Mucosa of descending colon (tissue), 3 donors: ENCODE measurements around the gene SMIM32. TPM values are rescaled to one million over a fixed set of nuclear protein-coding genes. Genes with fewer than 3 reads are reported as not detected.

Experiments used
- ATAC-seq: fragments of 200-7000 bp; cut with Tn5 transposase; one replicate; pipeline ENCODE4 v1.9.1; 2020; ENCODE audit warnings: mild to moderate bottlenecking, moderate library complexity
- DNase-seq, 3 donors: peaks; one replicate each; pipeline ENCODE4 v3.0.0-alpha.2; 2020
- H3K36me3 ChIP-seq: fragments of 200-600 bp; one replicate; pipeline ENCODE4 v1.8.0; 2021; ENCODE audit warnings: low read depth, mild to moderate bottlenecking
- H3K4me1 ChIP-seq: fragments of 200-600 bp; one replicate; pipeline ENCODE4 v1.8.0; 2021; ENCODE audit warnings: low read depth, mild to moderate bottlenecking
- H3K4me3 ChIP-seq: fragments of 200-600 bp; one replicate; pipeline ENCODE4 v1.8.0; 2021; ENCODE audit warnings: mild to moderate bottlenecking
- H3K9me3 ChIP-seq: fragments of 200-600 bp; one replicate; pipeline ENCODE4 v1.8.0; 2021; ENCODE audit warnings: mild to moderate bottlenecking
- CTCF ChIP-seq: fragments of 200-600 bp; IDR thresholded peaks from one replicate; pipeline ENCODE4 v1.8.0; 2022; ENCODE audit warnings: antibody characterized with exemption, mild to moderate bottlenecking
- intact Hi-C, 2 donors: fragments of 100-400 bp; cut with DNase I in 1 of 2; cut with micrococcal nuclease in 1 of 2; formaldehyde crosslinking; loops; one replicate each; pipeline versions ENCODE4 v1.11.0 to v1.11.1; 2022; cut with DNase I, micrococcal nuclease
- total RNA-seq, 3 donors: library from RNA; stranded (reverse); fragmentation: NEBNext Ultra II Directional in 2 of 3; extraction: Animal tissue kit (Norgen Biotek cat#: 25700) in 2 of 3; gene quantifications; one replicate each; pipeline versions ENCODE4 v1.2.1 to v1.2.4, GENCODE V29; 2021 to 2023
- donor health status: DM: no; HTN: no; CAD: no; lungs with moderate emphysema.
- donor health status: DM: no; HTN: no; CAD: no.
- donor health status: DM: no; HTN: yes; CAD: no.

Gene SMIM32
- total RNA-seq, 3 donors from 2014 or later: 1.3 to 14.4 (median 7.9) TPM

DNA sequence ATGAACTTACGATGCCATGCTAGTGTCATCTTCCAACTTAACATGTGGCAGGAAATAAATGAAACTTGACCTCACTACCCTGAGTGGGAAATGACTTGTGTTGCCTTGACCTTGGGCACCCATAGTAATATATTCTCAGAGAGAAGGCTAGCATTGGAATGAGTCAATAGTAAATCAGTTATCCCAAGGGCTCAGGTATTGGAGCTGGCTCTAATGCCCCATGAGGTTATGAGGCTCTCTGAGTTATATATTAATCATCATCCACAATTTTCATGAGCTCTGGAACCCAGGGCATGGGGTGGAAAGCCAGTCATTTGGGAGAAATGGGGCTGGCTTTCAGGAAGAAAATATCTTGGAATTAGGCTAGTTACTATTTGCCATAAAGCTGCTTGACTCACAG is 42.4 kb upstream of the SMIM32 start:
- ATAC-seq (peak; percentile 50), DNase-seq (no peak)
- intact Hi-C loops: no loop called here
- TF ChIP-seq CTCF: no peak
- Histone ChIP-seq H3K4me3 (no peak overlapping the region), H3K36me3 (no peaks in the 10 kb centered on the region), H3K9me3 (no peaks in the 10 kb centered on the region), H3K4me1 (no peaks in the 10 kb centered on the region)

DNA sequence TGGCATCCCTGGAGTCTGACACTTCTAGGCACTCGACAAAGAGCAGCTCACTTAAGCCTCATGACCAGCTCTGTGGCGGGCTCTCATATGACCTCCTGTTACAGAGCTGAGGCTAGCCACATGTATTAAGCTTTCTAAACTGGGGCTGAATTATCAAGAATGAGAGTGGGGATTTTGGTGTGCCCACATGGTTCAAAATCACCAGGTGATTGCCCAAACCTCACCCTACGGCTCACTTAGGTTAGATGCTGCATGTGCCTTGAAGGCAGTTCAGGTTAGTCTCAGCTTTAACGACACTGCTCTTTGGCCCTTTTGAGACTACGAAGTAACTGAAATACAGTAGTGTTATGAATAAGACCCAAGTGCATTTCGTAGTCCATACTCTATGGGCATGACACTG is 39.4 kb upstream of the SMIM32 start:
- TF ChIP-seq CTCF: no peak
- no peak for ATAC-seq

GRCh38 chr5:136230176-136230575 is 37.2 kb upstream of the SMIM32 start:
- no peak for TF ChIP-seq CTCF
- Histone ChIP-seq H3K4me1 (no peaks in the 10 kb centered on the region), H3K4me3 (no peak overlapping the region), H3K9me3 (no peaks in the 10 kb centered on the region), H3K36me3 (no peaks in the 10 kb centered on the region)
- intact Hi-C loops: no loop called here
- DNase-seq: no peak
- no peak for ATAC-seq

More for the DNA sequence above, 39.4 kb upstream of the SMIM32 start:
- no peak for DNase-seq
- Histone ChIP-seq H3K9me3 (no peaks in the 10 kb centered on the region), H3K4me3 (no peak overlapping the region), H3K4me1 (no peaks in the 10 kb centered on the region), H3K36me3 (no peaks in the 10 kb centered on the region)
- intact Hi-C loops: no loop called here

GRCh38 chr5:136228136-136228757 is 35.3 kb upstream of the SMIM32 start:
- DNase-seq: no peak
- no peak overlapping the region for H3K4me3 ChIP-seq
- intact Hi-C loops: no loop called here
- H3K4me1 ChIP-seq: no peaks in the 10 kb centered on the region
- no peaks in the 10 kb centered on the region for H3K36me3 ChIP-seq
- H3K9me3 ChIP-seq: no peaks in the 10 kb centered on the region
- no peak for ATAC-seq
- TF ChIP-seq CTCF: no peak

DNA sequence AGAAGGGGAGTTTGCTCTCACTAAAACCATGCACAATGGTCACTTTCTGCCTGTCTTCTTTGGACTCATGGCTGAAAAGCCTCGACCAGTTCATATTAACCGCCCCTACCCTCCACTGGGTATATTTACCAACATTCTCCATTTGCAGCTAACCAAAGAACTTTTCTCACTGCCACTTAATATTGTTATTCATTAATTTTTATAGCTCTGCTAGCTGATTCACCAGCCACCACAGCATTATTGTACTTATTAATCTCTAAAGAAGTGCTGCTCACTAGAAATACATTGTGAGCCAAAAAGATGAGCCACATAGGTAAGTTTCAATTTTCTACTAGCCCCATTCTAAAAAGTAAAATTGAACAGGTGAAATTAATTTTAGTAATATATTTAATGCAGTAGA is 33.4 kb upstream of the SMIM32 start:
- Histone ChIP-seq H3K4me3 (no peak overlapping the region), H3K9me3 (no peaks in the 10 kb centered on the region), H3K4me1 (no peaks in the 10 kb centered on the region), H3K36me3 (no peaks in the 10 kb centered on the region)
- no peak for DNase-seq
- TF ChIP-seq CTCF: no peak
- intact Hi-C loops: no loop called here
- no peak for ATAC-seq

DNA sequence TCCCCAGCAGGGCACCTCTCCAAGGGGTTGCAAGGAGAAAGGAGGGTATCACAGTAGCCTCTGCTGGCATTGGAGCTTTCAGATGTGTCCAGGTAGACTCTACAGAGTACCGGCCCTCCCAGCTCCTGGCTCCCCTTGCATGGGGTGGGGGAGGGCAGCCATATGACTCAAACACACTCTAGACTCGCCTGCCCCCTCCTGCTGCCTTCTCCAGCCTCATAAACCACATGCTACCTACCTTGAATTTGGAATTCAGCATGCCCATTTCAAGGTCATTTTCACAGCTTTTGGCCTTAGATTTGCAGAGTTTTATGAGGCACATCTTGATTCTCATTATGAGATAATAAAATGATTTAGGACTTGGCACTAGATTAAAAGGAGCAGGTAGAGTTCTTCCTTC is 32.8 kb upstream of the SMIM32 start:
- no peaks in the 10 kb centered on the region for H3K4me1 ChIP-seq
- TF ChIP-seq CTCF: no peak
- H3K9me3 ChIP-seq: no peaks in the 10 kb centered on the region
- intact Hi-C loops: no loop called here
- no peak overlapping the region for H3K4me3 ChIP-seq
- DNase-seq: no peak
- ATAC-seq: peak; percentile 22
- no peaks in the 10 kb centered on the region for H3K36me3 ChIP-seq
